GM21515 (cell line): ENCODE measurements around the gene LDLRAP1.
"Not testable (repeated sequence)": the region's sequence is repeated elsewhere in the genome, so short reads cannot be mapped to it uniquely, and the experiment has no call there.

Source experiments
- ATAC-seq: cut with Tn5 transposase; IDR thresholded peaks from one replicate; pipeline ENCODE4 v1.9.1; 2021; ENCODE audit not compliant: unreplicated experiment

LDLRAP1 gene

GRCh38 chr1:25599969-25600610 is 56.7 kb downstream of the LDLRAP1 start:
- ATAC-seq = no peak

GRCh38 chr1:25600971-25601699 is 57.7 kb downstream of the LDLRAP1 start:
- ATAC-seq = not testable (repeated sequence)

GRCh38 chr1:25603779-25604538 is 60.6 kb downstream of the LDLRAP1 start:
- ATAC-seq = not testable (repeated sequence)

GRCh38 chr1:25607123-25607522 is 63.7 kb downstream of the LDLRAP1 start:
- no peak for ATAC-seq

GRCh38 chr1:25608488-25609178 is 65.2 kb downstream of the LDLRAP1 start:
- no peak for ATAC-seq

- ATAC-seq = no peak
Observed at GRCh38 chr1:25609921-25610320, 66.5 kb downstream of the LDLRAP1 start.

GRCh38 chr1:25610822-25611630 is 67.6 kb downstream of the LDLRAP1 start:
- ATAC-seq = no peak

GRCh38 chr1:25611843-25612242 is 68.4 kb downstream of the LDLRAP1 start:
- no peak for ATAC-seq

- ATAC-seq = no peak
Observed at GRCh38 chr1:25612421-25612820, 69.0 kb downstream of the LDLRAP1 start.

GRCh38 chr1:25613091-25613490 is 69.7 kb downstream of the LDLRAP1 start:
- ATAC-seq = no peak

GRCh38 chr1:25614501-25615171 is 71.2 kb downstream of the LDLRAP1 start:
- no peak for ATAC-seq

GRCh38 chr1:25615172-25615541 is 71.8 kb downstream of the LDLRAP1 start:
- ATAC-seq = no peak

- ATAC-seq = no peak
Observed at GRCh38 chr1:25615563-25616094, 72.2 kb downstream of the LDLRAP1 start.

- peak; percentile 55 for ATAC-seq
Observed at GRCh38 chr1:25616095-25616986, 72.9 kb downstream of the LDLRAP1 start, which contains the start of gene MAN1C1. TSS of gene MAN1C1 (plus strand) at chr1:25616791. CDS start at chr1:25617798, 1,007 bp downstream.

- no peak for ATAC-seq
Observed at GRCh38 chr1:25616987-25617624, 73.7 kb downstream of the LDLRAP1 start.

GRCh38 chr1:25617625-25618432 is 74.4 kb downstream of the LDLRAP1 start:
- ATAC-seq = no peak

- ATAC-seq = no peak
Observed at GRCh38 chr1:25618433-25618808, 75.0 kb downstream of the LDLRAP1 start.
